MCF 10A (cell line): Measurements from ENCODE around the gene ANKRD28. TPM values are rescaled to one million over a fixed set of nuclear protein-coding genes. Genes with fewer than 3 reads are reported as not detected.
"Not testable (repeated sequence)": the region's sequence is repeated elsewhere in the genome, so short reads cannot be mapped to it uniquely, and the experiment has no call there.

ENCODE experiments used
- BruUV-seq: library from RNA; stranded (reverse); fragments of 400-500 nt; replicated peaks from 2 replicates; lab custom pipeline; 2021; lab: Mats Ljungman, UMichigan
- CTCF ChIA-PET: fragments of 300-600 bp; sonication (Branson Sonifier 250); formaldehyde crosslinking; extraction: SDS; loops from one replicate; lab custom pipeline; 2021; ENCODE audit warnings: antibody characterized with exemption, inconsistent platforms; lab: Yijun Ruan, JAX
- POLR2A ChIA-PET: fragments of 300-600, 350-650 bp; sonication (Branson Sonifier 250); formaldehyde crosslinking; extraction: SDS; loops from one replicate; lab custom pipeline; 2020; ENCODE audit warnings: antibody characterized with exemption, inconsistent platforms; lab: Yijun Ruan, JAX
- DNase-seq: peaks from one replicate; pipeline ENCODE4 v3.0.0-alpha.2; 2018; ENCODE audit not compliant: unreplicated experiment
- H3K27ac Mint-ChIP-seq: one replicate; pipeline ENCODE4 v1.8.0; 2022; ENCODE audit warnings: mild to moderate bottlenecking, low read depth, mixed read lengths; ENCODE audit not compliant: unreplicated experiment
- H3K27me3 Mint-ChIP-seq: one replicate; pipeline ENCODE4 v1.8.0; 2022; ENCODE audit warnings: mixed read lengths; ENCODE audit not compliant: insufficient read depth, unreplicated experiment
- H3K36me3 Mint-ChIP-seq: one replicate; pipeline ENCODE4 v1.8.0; 2022; ENCODE audit warnings: mild to moderate bottlenecking, moderate library complexity, mixed read lengths; ENCODE audit not compliant: insufficient read depth, unreplicated experiment
- H3K4me1 Mint-ChIP-seq: one replicate; pipeline ENCODE4 v1.8.0; 2022; ENCODE audit warnings: mixed read lengths; ENCODE audit not compliant: insufficient read depth, unreplicated experiment
- H3K4me3 Mint-ChIP-seq: one replicate; pipeline ENCODE4 v1.8.0; 2022; ENCODE audit warnings: mild to moderate bottlenecking, moderate library complexity, mixed read lengths; ENCODE audit not compliant: unreplicated experiment
- H3K9me3 Mint-ChIP-seq: one replicate; pipeline ENCODE4 v1.8.0; 2022; ENCODE audit warnings: mixed read lengths; ENCODE audit not compliant: unreplicated experiment
- intact Hi-C: fragments of 100-400 bp; cut with micrococcal nuclease; formaldehyde crosslinking; loops from 2 replicates; pipeline ENCODE4 v1.14.1; 2022
- total RNA-seq: library from RNA; stranded (reverse); gene quantifications from 2 replicates; pipeline ENCODE4 v1.2.3, GENCODE V29; 2022
- TF ChIP-seq, protein P1 (sequence below): fragments of 200-600 bp; IDR thresholded peaks from one replicate; pipeline ENCODE4 v1.8.0; 2022; ENCODE audit warnings: antibody characterized with exemption, mild to moderate bottlenecking; ENCODE audit not compliant: unreplicated experiment

The ANKRD28 gene
- total RNA-seq, 1 experiment from 2014 or later: 79.0 TPM

DNA sequence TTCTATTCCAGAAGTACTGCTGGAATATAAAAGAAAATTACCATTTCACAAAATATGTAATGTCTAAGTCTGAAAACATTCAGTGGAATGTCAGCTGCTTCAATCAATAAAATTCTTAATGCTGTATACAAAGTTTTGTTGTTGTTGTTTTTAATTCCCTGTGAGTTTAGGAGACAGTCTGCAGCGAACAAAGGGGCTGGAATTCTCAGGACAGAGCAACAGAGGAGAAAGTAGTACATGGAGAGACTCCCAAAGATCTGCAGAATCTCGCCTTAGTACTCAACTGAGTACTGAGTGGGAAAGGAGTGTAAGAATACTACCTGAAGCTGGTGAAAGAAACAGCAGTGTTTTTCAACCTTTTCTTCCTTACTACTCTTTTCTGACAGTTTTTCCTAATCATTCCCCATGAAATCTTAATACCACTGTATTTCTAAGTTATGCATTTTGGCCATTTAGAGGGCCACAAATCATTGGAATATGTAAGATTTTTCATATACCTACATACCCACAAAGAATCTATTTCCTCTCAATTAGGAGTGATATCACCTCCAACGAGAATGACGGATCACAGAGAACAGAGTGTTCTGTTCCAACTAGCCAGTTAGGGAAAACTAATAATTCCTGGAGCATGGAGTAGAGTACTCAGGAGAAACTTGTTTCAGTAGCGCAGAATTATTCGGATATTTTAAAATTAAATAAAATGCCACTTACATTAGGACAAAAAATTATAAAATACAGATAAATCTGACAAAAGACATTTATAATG, 16.0 kb downstream of the ANKRD28 start:
- BruUV-seq: no TSS peak
- H3K9me3 Mint-ChIP-seq: no peaks in the 10 kb centered on the region
- H3K4me3 Mint-ChIP-seq: peak overlapping the region; percentile 60
- peaks cover 47% of the 10 kb centered on the region for H3K36me3 Mint-ChIP-seq
- TF ChIP-seq, protein P1, sequence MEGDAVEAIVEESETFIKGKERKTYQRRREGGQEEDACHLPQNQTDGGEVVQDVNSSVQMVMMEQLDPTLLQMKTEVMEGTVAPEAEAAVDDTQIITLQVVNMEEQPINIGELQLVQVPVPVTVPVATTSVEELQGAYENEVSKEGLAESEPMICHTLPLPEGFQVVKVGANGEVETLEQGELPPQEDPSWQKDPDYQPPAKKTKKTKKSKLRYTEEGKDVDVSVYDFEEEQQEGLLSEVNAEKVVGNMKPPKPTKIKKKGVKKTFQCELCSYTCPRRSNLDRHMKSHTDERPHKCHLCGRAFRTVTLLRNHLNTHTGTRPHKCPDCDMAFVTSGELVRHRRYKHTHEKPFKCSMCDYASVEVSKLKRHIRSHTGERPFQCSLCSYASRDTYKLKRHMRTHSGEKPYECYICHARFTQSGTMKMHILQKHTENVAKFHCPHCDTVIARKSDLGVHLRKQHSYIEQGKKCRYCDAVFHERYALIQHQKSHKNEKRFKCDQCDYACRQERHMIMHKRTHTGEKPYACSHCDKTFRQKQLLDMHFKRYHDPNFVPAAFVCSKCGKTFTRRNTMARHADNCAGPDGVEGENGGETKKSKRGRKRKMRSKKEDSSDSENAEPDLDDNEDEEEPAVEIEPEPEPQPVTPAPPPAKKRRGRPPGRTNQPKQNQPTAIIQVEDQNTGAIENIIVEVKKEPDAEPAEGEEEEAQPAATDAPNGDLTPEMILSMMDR: no peak
- DNase-seq: peak; percentile 35
- intact Hi-C loops: no loop called here
- peaks cover 66% of the 10 kb centered on the region for H3K4me1 Mint-ChIP-seq
- peak overlapping the region; percentile 94 for H3K27ac Mint-ChIP-seq
- ChIA-PET CTCF (interaction anchor here (1.2 to 2.0 kb wide), 3 partner anchors 11 to 15 kb away, joined by 3 to 8 read pairs (median 6); no protein-coding TSS in a partner anchor), POLR2A (interaction anchor here (1.1 to 14.0 kb wide), 12 partner anchors 10 to 483 kb away, joined by 3 to 293 read pairs (median 4); partner anchors contain the start of genes ANKRD28, DPH3 and OXNAD1)
- H3K27me3 Mint-ChIP-seq: no peaks in the 10 kb centered on the region

DNA sequence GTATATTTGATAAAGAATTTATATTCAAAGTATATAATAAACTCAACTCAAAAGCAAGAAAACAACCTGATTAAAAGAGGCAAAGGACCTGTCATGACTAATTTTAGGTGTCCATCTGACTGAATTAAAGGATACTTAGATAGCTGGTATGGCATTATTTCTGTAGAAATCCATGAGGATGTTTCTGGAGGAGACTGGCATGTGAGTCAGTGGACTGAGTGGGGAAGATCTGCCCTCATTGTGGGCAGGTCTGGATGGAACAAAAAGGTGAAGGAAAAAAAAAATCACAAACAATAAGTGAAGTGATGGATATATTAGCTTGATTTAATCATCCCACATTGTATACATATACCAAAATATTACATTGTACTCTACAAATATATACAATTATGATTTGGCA, 16.6 kb downstream of the ANKRD28 start:
- no peaks in the 10 kb centered on the region for H3K9me3 Mint-ChIP-seq
- peaks cover 49% of the 10 kb centered on the region for H3K36me3 Mint-ChIP-seq
- peak overlapping the region; percentile 60 for H3K4me3 Mint-ChIP-seq
- ChIA-PET POLR2A (interaction anchor here (0.6 to 14.0 kb wide), 13 partner anchors 9 to 275 kb away, joined by 3 to 293 read pairs (median 4); partner anchors contain the start of gene ANKRD28), CTCF (interaction anchor here (0.6 to 2.0 kb wide), 6 partner anchors 10 to 469 kb away, joined by 3 to 8 read pairs (median 4); no protein-coding TSS in a partner anchor)
- intact Hi-C loops: no loop called here
- peaks cover 63% of the 10 kb centered on the region for H3K4me1 Mint-ChIP-seq
- BruUV-seq: no TSS peak
- H3K27ac Mint-ChIP-seq: peak overlapping the region; percentile 94
- DNase-seq: no peak
- H3K27me3 Mint-ChIP-seq: no peaks in the 10 kb centered on the region
- TF ChIP-seq, protein P1: no peak

DNA sequence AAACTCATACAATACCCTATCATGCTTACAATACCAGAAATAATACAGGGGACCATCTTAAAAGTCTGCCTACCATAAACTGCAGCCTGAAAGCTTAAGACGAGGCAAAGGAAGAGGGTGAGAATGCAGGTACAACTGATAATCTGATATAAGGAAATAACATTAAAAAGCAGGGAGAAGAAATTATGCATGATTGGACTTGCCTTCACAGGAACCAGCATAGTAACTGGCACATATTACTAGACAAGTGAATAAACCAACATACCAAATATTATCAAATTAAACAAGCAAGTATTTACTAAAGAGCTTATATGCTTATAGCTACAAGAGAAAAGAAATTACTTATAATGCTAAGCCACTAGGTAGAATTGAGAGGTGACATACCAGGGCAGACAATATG, 18.7 kb downstream of the ANKRD28 start:
- Mint-ChIP-seq H3K27ac (peak overlapping the region; percentile 94), H3K4me3 (peak overlapping the region; percentile 13), H3K4me1 (peaks cover 42% of the 10 kb centered on the region), H3K36me3 (peaks cover 45% of the 10 kb centered on the region), H3K27me3 (no peaks in the 10 kb centered on the region), H3K9me3 (no peaks in the 10 kb centered on the region)
- intact Hi-C loops: no loop called here
- CTCF ChIA-PET: interaction anchor here (0.9 kb wide), 1 partner anchor 294 kb away, joined by 3 read pairs; no protein-coding TSS in a partner anchor
- POLR2A ChIA-PET: interaction anchor here (0.8 to 14.0 kb wide), 6 partner anchors 11 to 148 kb away, joined by 3 to 293 read pairs (median 4); partner anchors contain the start of gene ANKRD28
- BruUV-seq: no TSS peak
- TF ChIP-seq, protein P1: no peak
- no peak for DNase-seq

DNA sequence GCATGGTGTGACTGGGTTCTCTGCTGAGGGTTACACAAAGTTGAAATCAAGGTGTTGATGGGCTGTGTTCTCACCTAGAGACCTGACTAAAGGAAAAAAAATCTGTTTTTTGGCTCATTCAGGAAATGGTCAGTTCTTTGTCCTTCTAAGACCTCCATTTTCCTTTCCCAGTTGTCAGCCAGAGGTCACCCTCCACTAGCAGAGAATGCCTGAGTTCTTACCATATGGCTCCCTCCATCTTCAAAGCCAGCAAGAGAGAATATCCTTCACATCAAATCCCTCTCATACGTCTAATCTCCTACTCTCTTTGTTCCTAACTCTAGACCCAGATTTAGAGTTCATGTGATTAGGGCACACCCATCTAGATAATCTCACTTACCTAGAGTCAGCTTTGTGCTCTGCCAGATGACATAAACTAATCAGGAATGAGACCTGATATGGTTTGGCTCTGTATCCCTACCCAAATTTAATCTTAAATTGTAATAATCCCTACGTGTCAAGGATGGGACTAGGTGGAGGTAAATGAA, 19.4 kb downstream of the ANKRD28 start:
- TF ChIP-seq, protein P1: no peak
- BruUV-seq: no TSS peak
- Mint-ChIP-seq H3K36me3 (peaks cover 45% of the 10 kb centered on the region), H3K27ac (peak overlapping the region; percentile 94), H3K27me3 (no peaks in the 10 kb centered on the region), H3K9me3 (no peaks in the 10 kb centered on the region), H3K4me3 (no peak overlapping the region), H3K4me1 (peaks cover 35% of the 10 kb centered on the region)
- ChIA-PET POLR2A (interaction anchor here (0.9 to 14.0 kb wide), 4 partner anchors 12 to 177 kb away, joined by 3 to 293 read pairs (median 3); partner anchors contain the start of genes ANKRD28, BTD and HACL1), CTCF (interaction anchor here (0.8 to 1.4 kb wide), 4 partner anchors 19 to 403 kb away, joined by 3 to 6 read pairs (median 4); no protein-coding TSS in a partner anchor)
- DNase-seq: no peak
- intact Hi-C loops: no loop called here

DNA sequence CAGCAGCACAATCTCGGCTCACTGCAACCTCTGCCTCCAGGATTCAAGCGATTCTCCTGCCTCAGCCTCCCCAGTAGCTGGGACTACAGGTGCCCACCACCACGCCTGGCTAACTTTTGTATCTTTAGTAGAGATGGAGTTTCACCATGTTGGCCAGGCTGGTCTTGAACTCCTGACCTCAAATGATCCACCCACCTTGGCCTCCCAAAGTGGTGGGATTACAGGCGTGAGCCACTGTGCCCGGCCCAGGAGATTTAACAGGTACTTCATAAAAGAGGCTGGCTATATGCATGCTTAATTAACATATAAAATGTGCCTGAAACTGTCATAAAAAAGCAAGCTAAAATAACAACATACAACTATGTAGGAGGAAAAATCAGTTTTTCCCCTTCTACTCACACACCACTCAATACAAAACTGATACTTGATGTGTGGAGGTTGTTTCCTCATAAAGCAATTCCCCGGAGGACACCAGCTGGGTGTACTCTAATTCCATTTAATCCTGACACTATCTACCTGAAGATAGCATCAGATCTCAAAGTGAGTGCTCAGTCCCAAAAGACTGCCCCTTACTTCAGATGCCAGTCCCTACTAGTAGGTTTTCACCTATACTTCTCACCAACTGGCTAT, 22.7 kb downstream of the ANKRD28 start:
- Mint-ChIP-seq H3K36me3 (peaks cover 73% of the 10 kb centered on the region), H3K4me1 (peaks cover 21% of the 10 kb centered on the region)
- BruUV-seq, H3K9me3 Mint-ChIP-seq, H3K27ac Mint-ChIP-seq, H3K4me3 Mint-ChIP-seq, DNase-seq, H3K27me3 Mint-ChIP-seq, intact Hi-C loops: not testable (repeated sequence)
- ChIA-PET CTCF (interaction anchor here (0.6 to 1.5 kb wide), 5 partner anchors 12 to 171 kb away, joined by 3 to 5 read pairs (median 3); no protein-coding TSS in a partner anchor), POLR2A (interaction anchor here (0.7 to 14.0 kb wide), 5 partner anchors 8 to 49 kb away, joined by 3 to 293 read pairs (median 4); partner anchors contain the start of gene ANKRD28)
